ENCODE results near the gene ELL. TPM values are rescaled to one million over a fixed set of nuclear protein-coding genes. Genes with fewer than 3 reads are reported as not detected.
A peak's percentile ranks its signal among the peaks of the same experiment; 100 is the strongest.

The ELL gene
- total RNA-seq, 6 experiments from 2014 or later = 15.7 to 17.8 (median 16.4) TPM

DNA sequence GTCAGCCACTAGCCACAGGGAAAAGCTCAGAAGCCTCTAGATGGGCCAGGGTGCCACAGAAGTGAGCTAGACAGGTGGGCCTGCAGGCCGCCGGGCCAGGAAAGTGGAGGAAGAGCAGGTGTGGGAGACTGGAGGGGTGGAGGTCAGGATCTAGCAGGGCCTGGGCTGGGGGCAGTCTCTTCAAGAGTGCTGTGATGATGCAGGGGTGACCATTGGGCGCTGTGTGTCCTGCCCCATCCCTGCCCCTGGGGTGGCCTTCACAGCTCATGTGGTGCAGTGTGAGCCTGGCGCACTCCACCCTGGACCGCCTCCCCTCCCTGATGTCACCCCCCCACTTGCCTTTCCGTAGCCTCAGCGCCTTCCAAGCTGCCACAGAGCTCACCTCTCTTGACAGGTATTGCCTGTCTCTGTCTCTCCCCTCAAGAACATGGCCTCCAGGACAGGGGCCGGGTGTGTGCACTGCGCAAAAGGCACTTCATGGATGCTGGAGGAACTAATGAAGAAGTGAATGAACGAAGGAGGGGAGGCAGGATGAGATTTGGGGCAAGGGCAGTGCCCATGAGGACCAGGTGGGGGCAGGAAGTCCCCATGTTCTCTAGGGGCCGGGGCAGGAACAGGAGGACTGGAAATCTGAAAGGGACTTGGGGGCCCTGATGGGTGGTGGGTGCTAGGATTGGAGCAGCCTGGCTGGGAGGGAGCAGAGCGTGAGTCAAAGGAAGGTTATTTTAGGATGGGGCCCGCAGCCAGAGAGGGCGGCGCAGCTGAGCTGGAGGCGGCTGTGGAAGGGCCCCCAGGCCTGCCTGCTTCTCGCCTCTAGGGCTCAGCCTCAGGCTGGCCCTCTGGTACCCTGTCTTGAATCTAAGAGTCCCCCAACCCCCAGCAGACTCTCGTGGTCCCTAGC lies 96.1 kb downstream of the ELL start:
- DNase-seq = peak; percentile 74

DNA sequence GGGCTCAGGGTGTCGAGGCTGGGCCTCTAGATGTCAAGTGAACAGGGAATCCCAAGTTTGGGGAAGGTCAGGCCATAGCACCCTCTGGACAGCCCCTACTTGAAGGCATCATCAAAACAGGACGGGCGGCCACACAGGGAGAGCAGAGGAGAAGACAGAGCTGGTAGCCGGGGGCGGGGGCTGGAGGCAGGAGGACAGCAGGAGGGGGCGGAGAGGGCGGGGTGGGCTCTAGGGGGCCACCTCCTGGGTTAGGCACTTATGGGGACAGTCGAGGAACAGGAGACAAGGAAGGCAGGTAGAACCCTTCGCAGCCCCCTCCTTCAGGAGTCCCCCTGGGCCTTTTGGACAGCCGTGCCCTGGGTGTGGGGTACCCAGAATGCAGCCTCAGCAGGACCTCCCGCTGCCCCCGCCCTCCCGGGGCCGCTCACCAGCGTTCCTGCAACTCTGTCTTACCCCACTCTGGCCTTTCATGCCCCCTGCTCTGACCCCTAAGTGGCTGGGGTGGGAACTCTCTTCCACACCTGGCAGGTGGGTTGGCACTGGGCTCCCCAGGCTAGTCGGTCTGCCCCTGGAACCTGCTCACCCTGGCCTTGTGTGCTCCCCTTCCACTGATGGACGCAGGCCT lies 96.9 kb downstream of the ELL start:
- Mint-ChIP-seq H3K36me3 (ENCODE audit: low read depth) (no peaks in the 10 kb centered on the region), H3K4me3 (no peak overlapping the region; the same call in 1 of the 2 replicates), H3K27me3 (ENCODE audit: insufficient read depth) (no peaks in the 10 kb centered on the region; the same call in 1 of the 2 replicates), H3K9me3 (no peaks in the 10 kb centered on the region), H3K27ac (peak overlapping the region; percentile 90), H3K4me1 (ENCODE audit: low read depth) (peaks cover 55% of the 10 kb centered on the region)
- TF ChIP-seq, protein P1, sequence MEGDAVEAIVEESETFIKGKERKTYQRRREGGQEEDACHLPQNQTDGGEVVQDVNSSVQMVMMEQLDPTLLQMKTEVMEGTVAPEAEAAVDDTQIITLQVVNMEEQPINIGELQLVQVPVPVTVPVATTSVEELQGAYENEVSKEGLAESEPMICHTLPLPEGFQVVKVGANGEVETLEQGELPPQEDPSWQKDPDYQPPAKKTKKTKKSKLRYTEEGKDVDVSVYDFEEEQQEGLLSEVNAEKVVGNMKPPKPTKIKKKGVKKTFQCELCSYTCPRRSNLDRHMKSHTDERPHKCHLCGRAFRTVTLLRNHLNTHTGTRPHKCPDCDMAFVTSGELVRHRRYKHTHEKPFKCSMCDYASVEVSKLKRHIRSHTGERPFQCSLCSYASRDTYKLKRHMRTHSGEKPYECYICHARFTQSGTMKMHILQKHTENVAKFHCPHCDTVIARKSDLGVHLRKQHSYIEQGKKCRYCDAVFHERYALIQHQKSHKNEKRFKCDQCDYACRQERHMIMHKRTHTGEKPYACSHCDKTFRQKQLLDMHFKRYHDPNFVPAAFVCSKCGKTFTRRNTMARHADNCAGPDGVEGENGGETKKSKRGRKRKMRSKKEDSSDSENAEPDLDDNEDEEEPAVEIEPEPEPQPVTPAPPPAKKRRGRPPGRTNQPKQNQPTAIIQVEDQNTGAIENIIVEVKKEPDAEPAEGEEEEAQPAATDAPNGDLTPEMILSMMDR (IDR thresholded peaks at IDR 0.05) = no peak
- DNase-seq = no peak

More for the DNA sequence above, 96.1 kb downstream of the ELL start:
- Mint-ChIP-seq H3K4me3 (peak overlapping the region; percentile 63), H3K27me3 (ENCODE audit: insufficient read depth) (no peaks in the 10 kb centered on the region; the same call in 1 of the 2 replicates), H3K9me3 (no peaks in the 10 kb centered on the region), H3K4me1 (ENCODE audit: low read depth) (peaks cover 49% of the 10 kb centered on the region), H3K27ac (peak overlapping the region; percentile 90), H3K36me3 (ENCODE audit: low read depth) (no peaks in the 10 kb centered on the region)
- TF ChIP-seq, protein P1 (IDR thresholded peaks at IDR 0.05) = peak; percentile 50

DNA sequence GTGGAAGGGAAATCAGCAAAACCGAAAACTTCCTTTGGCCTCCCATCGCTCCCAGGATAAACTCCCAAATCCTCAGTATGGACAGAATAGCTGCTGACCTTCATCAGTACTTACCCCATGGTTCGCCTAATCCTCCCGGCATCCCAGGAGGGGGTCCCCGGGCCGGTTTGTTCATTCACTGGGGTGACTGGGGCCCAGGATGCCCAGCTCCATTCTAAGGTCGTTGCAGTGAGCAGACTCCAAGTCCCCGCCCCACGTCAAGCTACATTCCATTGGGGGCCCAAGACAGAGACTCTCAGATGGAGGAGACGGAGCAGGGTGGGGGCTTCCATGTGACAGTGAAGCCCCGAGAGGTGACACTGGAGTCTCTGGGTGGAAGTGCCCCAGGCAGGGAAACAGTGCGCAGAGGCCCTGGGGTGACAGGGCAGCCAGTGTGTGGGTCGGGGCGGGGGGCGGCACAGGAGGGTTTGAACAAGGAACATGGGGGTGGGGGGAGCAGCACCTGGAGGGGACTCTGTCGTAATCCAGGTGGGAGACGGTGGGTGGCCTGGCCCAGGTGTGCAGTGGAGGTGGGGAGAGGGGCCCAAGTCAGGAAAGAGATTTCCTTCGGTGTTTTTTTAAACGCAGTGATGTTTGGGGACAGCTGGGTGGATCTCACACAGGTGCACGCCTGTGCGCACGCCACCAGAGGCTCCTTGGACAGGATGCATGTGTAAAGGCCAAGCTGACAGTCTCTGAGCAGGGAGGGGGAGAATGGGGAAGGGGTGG lies 97.6 kb downstream of the ELL start:
- no peaks in the 10 kb centered on the region for H3K9me3 Mint-ChIP-seq
- no peaks in the 10 kb centered on the region; the same call in 1 of the 2 replicates for H3K27me3 Mint-ChIP-seq (ENCODE audit: insufficient read depth)
- H3K4me3 Mint-ChIP-seq = no peak overlapping the region
- no peak for DNase-seq
- TF ChIP-seq, protein P1 (IDR thresholded peaks at IDR 0.05) = no peak
- peak overlapping the region; percentile 53; the same call in 1 of the 2 replicates for H3K27ac Mint-ChIP-seq
- H3K36me3 Mint-ChIP-seq (ENCODE audit: low read depth) = no peaks in the 10 kb centered on the region
- peaks cover 55% of the 10 kb centered on the region for H3K4me1 Mint-ChIP-seq (ENCODE audit: low read depth)

DNA sequence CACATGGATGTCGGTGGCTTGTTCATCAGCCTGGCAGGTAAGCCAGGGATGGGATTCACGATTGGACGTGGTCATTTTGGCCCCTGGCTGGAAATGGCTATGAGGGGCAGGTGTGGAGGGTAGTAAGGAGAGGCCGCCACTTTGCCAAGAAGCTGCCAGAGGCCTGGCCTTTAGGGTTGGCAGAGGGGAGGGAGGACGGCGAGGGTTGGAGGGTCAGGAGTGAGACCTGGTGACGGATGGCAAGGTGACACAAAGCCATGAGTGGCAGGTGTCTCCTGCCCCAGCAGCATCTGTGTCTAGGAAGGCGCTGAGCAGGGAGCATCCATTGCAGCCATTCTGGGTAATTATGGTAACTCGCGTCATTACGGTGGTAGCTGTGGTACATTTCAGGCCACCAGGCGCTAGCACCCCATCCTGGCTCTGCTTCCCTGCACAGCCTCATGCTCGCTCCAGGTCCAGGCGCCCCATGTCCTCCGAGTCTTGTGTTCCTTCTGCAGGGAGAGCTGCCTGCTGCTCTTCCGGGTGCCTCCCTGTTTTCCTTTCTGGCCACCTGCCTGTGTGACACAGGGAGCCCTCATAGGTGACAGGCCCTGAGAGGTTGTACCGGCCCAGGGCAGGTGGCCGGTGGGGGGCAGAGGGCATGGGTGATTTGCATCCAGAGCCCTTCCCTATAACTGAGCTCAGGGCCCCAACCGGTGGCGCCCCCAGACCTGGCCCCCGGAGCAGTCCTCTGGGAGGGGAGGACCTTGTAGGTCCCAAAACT lies 98.4 kb downstream of the ELL start:
- Mint-ChIP-seq H3K9me3 (no peaks in the 10 kb centered on the region), H3K36me3 (ENCODE audit: low read depth) (no peaks in the 10 kb centered on the region), H3K4me1 (ENCODE audit: low read depth) (peaks cover 61% of the 10 kb centered on the region), H3K4me3 (no peak overlapping the region), H3K27ac (peak overlapping the region; percentile 53; the same call in 1 of the 2 replicates), H3K27me3 (ENCODE audit: insufficient read depth) (peaks cover 4% of the 10 kb centered on the region)
- TF ChIP-seq, protein P1 (IDR thresholded peaks at IDR 0.05) = no peak
- DNase-seq = no peak
